HepG2 (cell line): ENCODE data around the gene SHC1. TPM values are rescaled to one million over a fixed set of nuclear protein-coding genes. Genes with fewer than 3 reads are reported as not detected.

Source experiments
- GABPB1 ChIP-seq: IDR thresholded peaks from 2 replicates; pipeline ENCODE4 v1.6.1; 2016; ENCODE audit warnings: mild to moderate bottlenecking, missing genetic modification reagents, moderate library complexity, missing compliant biosample characterization
- HDAC6 ChIP-seq: fragments of 200-600 bp; sonication (generic); IDR thresholded peaks from 2 replicates; pipeline ENCODE4 v1.7.0; 2017; ENCODE audit warnings: mild to moderate bottlenecking, antibody characterized with exemption, low read length, low read depth
- HNF4A ChIP-seq: sonication (generic); formaldehyde crosslinking; IDR thresholded peaks from 2 replicates; pipeline ENCODE4 v1.4.0; 2020; ENCODE audit warnings: missing genetic modification reagents
- MBD4 ChIP-seq: IDR thresholded peaks from 2 replicates; pipeline ENCODE4 v1.6.1; 2012; ENCODE audit warnings: low read length, inconsistent platforms, borderline replicate concordance
- MTA3 ChIP-seq: sonication (generic); formaldehyde crosslinking; IDR thresholded peaks from 2 replicates; pipeline ENCODE4 v1.4.0; 2020; ENCODE audit warnings: missing genetic modification reagents
- NFYB ChIP-seq: sonication (generic); formaldehyde crosslinking; IDR thresholded peaks from 2 replicates; pipeline ENCODE4 v1.4.0; 2020; ENCODE audit warnings: missing genetic modification reagents
- POGZ ChIP-seq: sonication (generic); formaldehyde crosslinking; IDR thresholded peaks from 2 replicates; pipeline ENCODE4 v1.4.0; 2020; ENCODE audit warnings: mild to moderate bottlenecking, missing genetic modification reagents
- RBM22 ChIP-seq: fragments of 200-400 bp; formaldehyde crosslinking; optimal IDR thresholded peaks from 2 replicates; pipeline ENCODE3; 2017; ENCODE audit warnings: mild to moderate bottlenecking, low read length, moderate library complexity
- SMAD3 ChIP-seq: sonication (generic); formaldehyde crosslinking; IDR thresholded peaks from 2 replicates; pipeline ENCODE4 v1.4.0; 2020; ENCODE audit warnings: missing genetic modification reagents
- SP2 ChIP-seq: sonication (generic); formaldehyde crosslinking; IDR thresholded peaks from 2 replicates; pipeline ENCODE4 v1.5.1; 2020; ENCODE audit warnings: mild to moderate bottlenecking, missing genetic modification reagents
- SPEN ChIP-seq: sonication (generic); formaldehyde crosslinking; IDR thresholded peaks from 2 replicates; pipeline ENCODE4 v1.5.1; 2020; ENCODE audit warnings: low read depth, mild to moderate bottlenecking, missing genetic modification reagents
- SUZ12 ChIP-seq: fragments of 150-350 bp; IDR thresholded peaks from 2 replicates; pipeline ENCODE4 v1.6.1; 2014; ENCODE audit warnings: low read depth, low read length
- TFDP2 ChIP-seq: sonication (generic); formaldehyde crosslinking; IDR thresholded peaks from 2 replicates; pipeline ENCODE4 v1.4.0; 2020; ENCODE audit warnings: missing genetic modification reagents
- YEATS4 ChIP-seq: sonication (generic); formaldehyde crosslinking; IDR thresholded peaks from 2 replicates; pipeline ENCODE4 v1.4.0; 2020; ENCODE audit warnings: missing genetic modification reagents, borderline replicate concordance
- ZNF569 ChIP-seq: sonication (generic); formaldehyde crosslinking; IDR thresholded peaks from 2 replicates; pipeline ENCODE4 v1.5.0; 2020; ENCODE audit warnings: mild to moderate bottlenecking, missing genetic modification reagents, moderate library complexity, borderline replicate concordance
- ZNF598 ChIP-seq: sonication (generic); formaldehyde crosslinking; IDR thresholded peaks from 2 replicates; pipeline ENCODE4 v1.5.1; 2020; ENCODE audit warnings: mild to moderate bottlenecking, missing genetic modification reagents, borderline replicate concordance
- polyA plus RNA-seq, 8 experiments: library from polyadenylated mRNA; depleted of rRNA in 3 of 8; stranded (reverse) in 7 of 8; unstranded in 1 of 8; fragments of >200 nt; fragmentation: Illumina TruSeq in 4 of 8; extraction: Trizol in 4 of 8; gene quantifications; 2 replicates each; pipeline versions ENCODE4 v1.2.1 to v1.2.3, GENCODE V29; 2011 to 2016; ENCODE audit warnings: low read depth in 4 of 8, missing spikeins in 1 of 8, mixed read lengths in 1 of 8; ENCODE audit not compliant: insufficient read depth in 1 of 8
- total RNA-seq, 5 experiments: library from RNA; depleted of rRNA; stranded (reverse); fragments of >200 nt; fragmentation: Illumina TruSeq; extraction: Trizol; gene quantifications; 2 replicates each; pipeline ENCODE4 v1.2.3, GENCODE V29; 2016; ENCODE audit warnings: low read depth in 1 of 5
- TF ChIP-seq, protein P1 (sequence below): sonication (generic); formaldehyde crosslinking; IDR thresholded peaks from 2 replicates; pipeline ENCODE4 v1.5.1; 2020; ENCODE audit warnings: mild to moderate bottlenecking, missing genetic modification reagents, moderate library complexity
- TF ChIP-seq, protein P2 (sequence below): sonication (generic); formaldehyde crosslinking; IDR thresholded peaks from 2 replicates; pipeline ENCODE4 v1.5.1; 2020; ENCODE audit warnings: missing genetic modification reagents, mild to moderate bottlenecking, borderline replicate concordance

SHC1 gene
- total and polyA plus RNA-seq, 2 of the 13 experiments (the other 11 are each of a cell fraction or from before 2014, with no cell fraction given): 52.0 to 137 TPM

DNA sequence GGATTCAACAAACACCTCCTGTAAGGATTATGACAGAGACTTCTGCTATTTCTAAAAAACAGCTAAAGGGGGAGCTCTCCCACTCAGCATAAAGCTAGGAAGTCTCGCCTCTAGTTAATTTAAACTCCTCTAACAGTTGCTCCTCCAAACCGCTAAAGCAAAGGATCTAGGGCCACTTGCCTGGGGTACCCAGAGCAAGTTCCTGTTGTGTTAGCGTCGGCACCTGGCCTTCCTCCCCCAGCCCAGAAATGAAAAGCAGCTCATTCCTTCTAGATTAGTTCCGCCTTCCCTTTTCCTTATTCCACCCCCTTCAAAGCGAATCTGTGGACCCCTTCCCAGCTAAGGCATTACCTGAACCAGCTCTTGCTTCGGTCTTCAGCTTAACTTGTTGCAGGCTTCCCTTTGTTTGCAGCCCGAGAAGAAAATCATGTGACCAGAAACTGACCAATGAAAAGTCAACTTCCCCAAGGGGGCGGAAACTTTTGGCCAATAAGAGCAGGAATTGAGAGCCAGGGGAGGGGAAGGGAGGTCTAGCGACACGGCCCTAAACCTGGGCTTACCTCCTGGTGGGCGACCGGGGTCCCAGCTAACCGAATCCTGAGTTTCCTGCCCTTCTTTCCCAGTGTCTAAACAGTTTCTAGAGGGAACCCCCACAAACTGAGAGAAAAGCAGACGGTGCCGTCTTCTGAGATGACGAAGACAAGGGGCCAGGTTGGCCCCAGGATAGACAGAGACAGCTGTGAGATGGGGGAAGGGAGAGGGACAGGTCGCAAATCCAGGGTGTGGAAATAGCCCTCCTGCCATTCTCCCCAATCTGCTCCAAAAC lies 14.6 kb downstream of the SHC1 start, which contains the start of gene PBXIP1 (continued):
- TF ChIP-seq SUZ12 (no peak), ZNF569 (CRISPR knock-in tag) (no peak), YEATS4 (CRISPR knock-in tag) (no peak), TFDP2 (no peak), RBM22 (no peak), HDAC6 (no peak), MTA3 (CRISPR knock-in tag) (no peak), POGZ (no peak), SPEN (no peak), NFYB (CRISPR knock-in tag) (peak; percentile 85), SMAD3 (CRISPR knock-in tag) (no peak), HNF4A (no peak), ZNF598 (CRISPR knock-in tag) (no peak), GABPB1 (CRISPR knock-in tag) (no peak), MBD4 (no peak), SP2 (CRISPR knock-in tag) (peak; percentile 81)
- TF ChIP-seq, protein P1, sequence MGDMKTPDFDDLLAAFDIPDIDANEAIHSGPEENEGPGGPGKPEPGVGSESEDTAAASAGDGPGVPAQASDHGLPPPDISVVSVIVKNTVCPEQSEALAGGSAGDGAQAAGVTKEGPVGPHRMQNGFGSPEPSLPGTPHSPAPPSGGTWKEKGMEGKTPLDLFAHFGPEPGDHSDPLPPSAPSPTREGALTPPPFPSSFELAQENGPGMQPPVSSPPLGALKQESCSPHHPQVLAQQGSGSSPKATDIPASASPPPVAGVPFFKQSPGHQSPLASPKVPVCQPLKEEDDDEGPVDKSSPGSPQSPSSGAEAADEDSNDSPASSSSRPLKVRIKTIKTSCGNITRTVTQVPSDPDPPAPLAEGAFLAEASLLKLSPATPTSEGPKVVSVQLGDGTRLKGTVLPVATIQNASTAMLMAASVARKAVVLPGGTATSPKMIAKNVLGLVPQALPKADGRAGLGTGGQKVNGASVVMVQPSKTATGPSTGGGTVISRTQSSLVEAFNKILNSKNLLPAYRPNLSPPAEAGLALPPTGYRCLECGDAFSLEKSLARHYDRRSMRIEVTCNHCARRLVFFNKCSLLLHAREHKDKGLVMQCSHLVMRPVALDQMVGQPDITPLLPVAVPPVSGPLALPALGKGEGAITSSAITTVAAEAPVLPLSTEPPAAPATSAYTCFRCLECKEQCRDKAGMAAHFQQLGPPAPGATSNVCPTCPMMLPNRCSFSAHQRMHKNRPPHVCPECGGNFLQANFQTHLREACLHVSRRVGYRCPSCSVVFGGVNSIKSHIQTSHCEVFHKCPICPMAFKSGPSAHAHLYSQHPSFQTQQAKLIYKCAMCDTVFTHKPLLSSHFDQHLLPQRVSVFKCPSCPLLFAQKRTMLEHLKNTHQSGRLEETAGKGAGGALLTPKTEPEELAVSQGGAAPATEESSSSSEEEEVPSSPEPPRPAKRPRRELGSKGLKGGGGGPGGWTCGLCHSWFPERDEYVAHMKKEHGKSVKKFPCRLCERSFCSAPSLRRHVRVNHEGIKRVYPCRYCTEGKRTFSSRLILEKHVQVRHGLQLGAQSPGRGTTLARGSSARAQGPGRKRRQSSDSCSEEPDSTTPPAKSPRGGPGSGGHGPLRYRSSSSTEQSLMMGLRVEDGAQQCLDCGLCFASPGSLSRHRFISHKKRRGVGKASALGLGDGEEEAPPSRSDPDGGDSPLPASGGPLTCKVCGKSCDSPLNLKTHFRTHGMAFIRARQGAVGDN: peak; percentile 22; the same call in 1 of the 2 replicates
- TF ChIP-seq, protein P2, sequence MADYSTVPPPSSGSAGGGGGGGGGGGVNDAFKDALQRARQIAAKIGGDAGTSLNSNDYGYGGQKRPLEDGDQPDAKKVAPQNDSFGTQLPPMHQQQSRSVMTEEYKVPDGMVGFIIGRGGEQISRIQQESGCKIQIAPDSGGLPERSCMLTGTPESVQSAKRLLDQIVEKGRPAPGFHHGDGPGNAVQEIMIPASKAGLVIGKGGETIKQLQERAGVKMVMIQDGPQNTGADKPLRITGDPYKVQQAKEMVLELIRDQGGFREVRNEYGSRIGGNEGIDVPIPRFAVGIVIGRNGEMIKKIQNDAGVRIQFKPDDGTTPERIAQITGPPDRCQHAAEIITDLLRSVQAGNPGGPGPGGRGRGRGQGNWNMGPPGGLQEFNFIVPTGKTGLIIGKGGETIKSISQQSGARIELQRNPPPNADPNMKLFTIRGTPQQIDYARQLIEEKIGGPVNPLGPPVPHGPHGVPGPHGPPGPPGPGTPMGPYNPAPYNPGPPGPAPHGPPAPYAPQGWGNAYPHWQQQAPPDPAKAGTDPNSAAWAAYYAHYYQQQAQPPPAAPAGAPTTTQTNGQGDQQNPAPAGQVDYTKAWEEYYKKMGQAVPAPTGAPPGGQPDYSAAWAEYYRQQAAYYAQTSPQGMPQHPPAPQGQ (CRISPR knock-in tag): no peak
